ENCODE results near the gene BCR. TPM values are rescaled to one million over a fixed set of nuclear protein-coding genes. Genes with fewer than 3 reads are reported as not detected.

The BCR gene
- polyA plus RNA-seq, 1 donor (not counting 4 experiments of a cell fraction or from before 2014, with no cell fraction given): 25.8 TPM

DNA sequence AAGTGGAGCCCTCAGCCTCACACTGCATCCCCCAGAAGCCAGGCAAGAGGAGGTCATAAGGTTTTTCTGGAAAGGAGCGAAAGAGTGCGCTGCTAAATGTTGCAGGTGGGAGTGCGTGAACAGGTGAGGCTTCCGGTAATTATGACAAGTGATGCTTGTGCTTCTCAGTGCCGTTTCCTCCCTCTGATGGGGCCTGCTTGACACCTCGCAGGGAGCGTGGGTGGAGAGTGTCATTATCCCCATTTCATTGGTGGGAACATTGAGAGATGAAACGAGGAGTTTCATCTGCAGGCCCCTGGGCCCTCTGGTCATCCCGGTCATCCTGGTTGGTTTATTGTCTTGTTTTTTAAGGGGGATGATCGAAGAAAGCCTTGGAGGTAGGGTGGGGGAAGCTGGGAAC lies 57.5 kb downstream of the BCR start:
- Histone ChIP-seq H3K4me3 (ENCODE audit: control insufficient read depth in 2 of 3, extremely low read depth in 1 of 3, insufficient read depth in 2 of 3, low read depth in 1 of 3, low read length in 3 of 3) (no peak overlapping the region), H3K9me3 (ENCODE audit: control insufficient read depth, low read depth, low read length) (peaks cover 1% of the 10 kb centered on the region), H3K9me1 (ENCODE audit: control insufficient read depth, extremely low read depth, insufficient read depth, low read length) (peaks cover 5% of the 10 kb centered on the region), H2AFZ (ENCODE audit: control insufficient read depth, low read length) (no peak overlapping the region), H3K4me1 (ENCODE audit: control insufficient read depth, extremely low read depth, insufficient read depth, low read length) (peaks cover 18% of the 10 kb centered on the region), H4K20me1 (ENCODE audit: control insufficient read depth, extremely low read depth, insufficient read depth, low read length) (peaks cover 18% of the 10 kb centered on the region), H3K9ac (ENCODE audit: control insufficient read depth, extremely low read depth, insufficient read depth, low read length) (no peak overlapping the region), H3K27me3 (ENCODE audit: control insufficient read depth, extremely low read depth, insufficient read depth, low read length) (no peaks in the 10 kb centered on the region), H3K79me2 (ENCODE audit: control insufficient read depth, insufficient read depth, low read length) (peaks cover 91% of the 10 kb centered on the region), H3K27ac (ENCODE audit: control insufficient read depth, insufficient read depth, low read length) (no peak overlapping the region), H3K36me3 (ENCODE audit: control insufficient read depth in 2 of 2, extremely low read depth in 1 of 2, insufficient read depth in 2 of 2, low read length in 2 of 2) (peaks cover 1 to 7% of the 10 kb centered on the region in 2 experiments), H3K4me2 (ENCODE audit: control insufficient read depth, extremely low read depth, insufficient read depth, low read depth, low read length) (no peak overlapping the region)
- no peak for DNase-seq (ENCODE audit: low read depth, low spot score)
- dilution Hi-C loops (cut with MboI; ENCODE audit: extremely low pct_ligation_motif_present, low sequenced_read_pairs): no loop called here
- TF ChIP-seq, protein P1, sequence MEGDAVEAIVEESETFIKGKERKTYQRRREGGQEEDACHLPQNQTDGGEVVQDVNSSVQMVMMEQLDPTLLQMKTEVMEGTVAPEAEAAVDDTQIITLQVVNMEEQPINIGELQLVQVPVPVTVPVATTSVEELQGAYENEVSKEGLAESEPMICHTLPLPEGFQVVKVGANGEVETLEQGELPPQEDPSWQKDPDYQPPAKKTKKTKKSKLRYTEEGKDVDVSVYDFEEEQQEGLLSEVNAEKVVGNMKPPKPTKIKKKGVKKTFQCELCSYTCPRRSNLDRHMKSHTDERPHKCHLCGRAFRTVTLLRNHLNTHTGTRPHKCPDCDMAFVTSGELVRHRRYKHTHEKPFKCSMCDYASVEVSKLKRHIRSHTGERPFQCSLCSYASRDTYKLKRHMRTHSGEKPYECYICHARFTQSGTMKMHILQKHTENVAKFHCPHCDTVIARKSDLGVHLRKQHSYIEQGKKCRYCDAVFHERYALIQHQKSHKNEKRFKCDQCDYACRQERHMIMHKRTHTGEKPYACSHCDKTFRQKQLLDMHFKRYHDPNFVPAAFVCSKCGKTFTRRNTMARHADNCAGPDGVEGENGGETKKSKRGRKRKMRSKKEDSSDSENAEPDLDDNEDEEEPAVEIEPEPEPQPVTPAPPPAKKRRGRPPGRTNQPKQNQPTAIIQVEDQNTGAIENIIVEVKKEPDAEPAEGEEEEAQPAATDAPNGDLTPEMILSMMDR (optimal IDR thresholded peaks at IDR 0.05 in 1 of 3, IDR thresholded peaks at IDR 0.05 in 1 of 3, conservative IDR thresholded peaks at IDR 0.05 in 1 of 3; ENCODE audit: extremely low read depth in 1 of 3, insufficient read depth in 2 of 3, low read length in 3 of 3): no peak
- no peak for TF ChIP-seq EZH2 (IDR thresholded peaks at IDR 0.05; ENCODE audit: low read length)
- FAIRE-seq: no peak

DNA sequence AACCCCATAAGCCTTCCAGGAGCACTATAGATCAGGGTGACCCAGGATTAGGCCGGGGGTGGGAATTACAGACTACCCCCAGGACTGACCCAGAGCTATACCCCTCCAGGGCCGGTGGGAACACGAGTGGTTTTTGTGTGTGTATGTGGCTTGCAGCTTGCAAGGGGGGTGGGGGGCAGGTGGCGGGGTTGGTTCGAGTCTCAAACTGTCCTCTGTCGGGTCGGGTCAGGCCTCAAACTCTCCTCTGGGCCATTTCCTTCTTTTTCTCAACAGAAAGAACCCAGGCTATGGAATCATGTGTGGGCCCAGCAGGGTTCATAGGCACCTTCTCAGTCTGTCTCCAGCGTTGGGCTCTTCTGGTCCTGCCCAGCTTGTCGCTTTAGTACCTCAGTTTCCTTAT lies 58.4 kb downstream of the BCR start:
- no peak overlapping the region for H3K9ac ChIP-seq (ENCODE audit: control insufficient read depth, extremely low read depth, insufficient read depth, low read length)
- no peak for DNase-seq (ENCODE audit: low read depth, low spot score)
- H3K4me2 ChIP-seq (ENCODE audit: control insufficient read depth, extremely low read depth, insufficient read depth, low read depth, low read length): no peak overlapping the region
- no peaks in the 10 kb centered on the region for H3K27me3 ChIP-seq (ENCODE audit: control insufficient read depth, extremely low read depth, insufficient read depth, low read length)
- H2AFZ ChIP-seq (ENCODE audit: control insufficient read depth, low read length): no peak overlapping the region
- dilution Hi-C loops (cut with MboI; ENCODE audit: extremely low pct_ligation_motif_present, low sequenced_read_pairs): no loop called here
- peaks cover 1% of the 10 kb centered on the region for H3K9me3 ChIP-seq (ENCODE audit: control insufficient read depth, low read depth, low read length)
- H4K20me1 ChIP-seq (ENCODE audit: control insufficient read depth, extremely low read depth, insufficient read depth, low read length): peaks cover 17% of the 10 kb centered on the region
- no peak overlapping the region for H3K4me3 ChIP-seq (ENCODE audit: control insufficient read depth in 2 of 3, extremely low read depth in 1 of 3, insufficient read depth in 2 of 3, low read depth in 1 of 3, low read length in 3 of 3)
- peaks cover 1 to 7% of the 10 kb centered on the region in 2 experiments for H3K36me3 ChIP-seq (ENCODE audit: control insufficient read depth in 2 of 2, extremely low read depth in 1 of 2, insufficient read depth in 2 of 2, low read length in 2 of 2)
- H3K27ac ChIP-seq (ENCODE audit: control insufficient read depth, insufficient read depth, low read length): no peak overlapping the region
- H3K79me2 ChIP-seq (ENCODE audit: control insufficient read depth, insufficient read depth, low read length): peaks cover 90% of the 10 kb centered on the region
- H3K4me1 ChIP-seq (ENCODE audit: control insufficient read depth, extremely low read depth, insufficient read depth, low read length): peaks cover 18% of the 10 kb centered on the region
- TF ChIP-seq EZH2 (IDR thresholded peaks at IDR 0.05; ENCODE audit: low read length): no peak
- TF ChIP-seq, protein P1 (optimal IDR thresholded peaks at IDR 0.05 in 1 of 3, IDR thresholded peaks at IDR 0.05 in 1 of 3, conservative IDR thresholded peaks at IDR 0.05 in 1 of 3; ENCODE audit: extremely low read depth in 1 of 3, insufficient read depth in 2 of 3, low read length in 3 of 3): no peak
- no peak for FAIRE-seq
- peaks cover 5% of the 10 kb centered on the region for H3K9me1 ChIP-seq (ENCODE audit: control insufficient read depth, extremely low read depth, insufficient read depth, low read length)
